ENCODE results near the gene GLYATL1.

The GLYATL1 gene

DNA sequence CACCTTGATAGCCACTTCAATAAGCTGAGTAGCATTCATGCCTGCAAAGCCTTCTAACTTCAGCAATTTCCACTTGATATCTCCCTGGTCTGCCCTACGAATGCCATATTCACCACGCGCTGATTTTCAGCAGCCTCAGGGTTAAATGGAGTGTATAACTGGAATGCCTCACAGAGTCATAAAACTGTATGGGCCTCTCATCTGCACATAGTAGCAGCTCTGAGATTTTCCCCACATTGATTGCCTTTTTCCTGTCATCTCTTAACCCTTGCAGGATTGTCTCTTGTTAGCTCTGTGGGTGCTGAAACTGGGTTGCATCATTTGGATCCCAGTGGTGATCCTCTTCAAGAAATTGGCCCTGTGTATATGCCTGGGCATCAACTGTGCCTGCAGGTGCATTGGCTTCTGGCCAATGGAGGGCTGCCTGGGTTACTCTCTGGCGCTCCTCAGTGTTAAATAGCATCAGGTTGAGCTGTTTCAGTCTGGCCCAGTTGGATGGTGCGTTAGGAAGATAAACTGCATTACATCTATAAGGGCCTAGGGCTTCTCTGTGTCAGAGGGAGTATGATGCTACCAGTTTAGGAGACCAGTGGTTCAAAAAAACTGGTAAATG, 17.4 kb upstream of the GLYATL1 start:
- no peaks in the 10 kb centered on the region for H3K36me3 ChIP-seq

DNA sequence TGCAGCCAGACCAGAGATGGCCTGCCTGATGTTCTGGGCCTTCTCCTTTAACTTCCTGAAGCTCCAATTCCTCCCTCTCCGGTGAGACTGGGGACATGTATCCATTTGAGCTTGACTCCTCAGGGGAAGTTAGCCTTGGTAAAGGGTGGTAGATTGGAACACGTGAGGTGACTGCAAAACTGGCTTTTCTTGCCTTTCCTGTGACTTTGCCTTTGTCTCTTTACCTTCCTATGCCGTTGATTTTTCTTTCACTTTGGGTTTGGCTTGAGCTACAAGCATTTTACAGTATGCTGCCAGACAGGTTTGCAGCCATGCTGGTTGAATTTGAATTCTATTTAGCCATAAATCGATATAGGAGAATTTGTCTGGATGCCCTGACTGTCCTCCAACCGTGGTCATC, 16.8 kb upstream of the GLYATL1 start:
- Histone ChIP-seq H3K27me3 (peaks cover 22% of the 10 kb centered on the region), H3K9me3 (no peaks in the 10 kb centered on the region), H3K4me3 (ENCODE audit: low read depth in 1 of 2, low read length in 1 of 2) (no peak overlapping the region), H3K4me1 (ENCODE audit: control insufficient read depth in 1 of 2, insufficient read depth in 1 of 2, low read depth in 1 of 2, low read length in 1 of 2) (no peaks in the 10 kb centered on the region), H3K27ac (no peak overlapping the region), H3K36me3 (no peaks in the 10 kb centered on the region)
- TF ChIP-seq, protein P1, sequence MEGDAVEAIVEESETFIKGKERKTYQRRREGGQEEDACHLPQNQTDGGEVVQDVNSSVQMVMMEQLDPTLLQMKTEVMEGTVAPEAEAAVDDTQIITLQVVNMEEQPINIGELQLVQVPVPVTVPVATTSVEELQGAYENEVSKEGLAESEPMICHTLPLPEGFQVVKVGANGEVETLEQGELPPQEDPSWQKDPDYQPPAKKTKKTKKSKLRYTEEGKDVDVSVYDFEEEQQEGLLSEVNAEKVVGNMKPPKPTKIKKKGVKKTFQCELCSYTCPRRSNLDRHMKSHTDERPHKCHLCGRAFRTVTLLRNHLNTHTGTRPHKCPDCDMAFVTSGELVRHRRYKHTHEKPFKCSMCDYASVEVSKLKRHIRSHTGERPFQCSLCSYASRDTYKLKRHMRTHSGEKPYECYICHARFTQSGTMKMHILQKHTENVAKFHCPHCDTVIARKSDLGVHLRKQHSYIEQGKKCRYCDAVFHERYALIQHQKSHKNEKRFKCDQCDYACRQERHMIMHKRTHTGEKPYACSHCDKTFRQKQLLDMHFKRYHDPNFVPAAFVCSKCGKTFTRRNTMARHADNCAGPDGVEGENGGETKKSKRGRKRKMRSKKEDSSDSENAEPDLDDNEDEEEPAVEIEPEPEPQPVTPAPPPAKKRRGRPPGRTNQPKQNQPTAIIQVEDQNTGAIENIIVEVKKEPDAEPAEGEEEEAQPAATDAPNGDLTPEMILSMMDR (IDR thresholded peaks at IDR 0.05): no peak

More for the DNA sequence above, 17.4 kb upstream of the GLYATL1 start:
- Histone ChIP-seq H3K4me1 (ENCODE audit: control insufficient read depth in 1 of 2, insufficient read depth in 1 of 2, low read depth in 1 of 2, low read length in 1 of 2) (no peaks in the 10 kb centered on the region), H3K9me3 (no peaks in the 10 kb centered on the region), H3K27me3 (peaks cover 16% of the 10 kb centered on the region), H3K27ac (no peak overlapping the region), H3K4me3 (ENCODE audit: low read depth in 1 of 2, low read length in 1 of 2) (no peak overlapping the region)
- TF ChIP-seq, protein P1 (IDR thresholded peaks at IDR 0.05): no peak

DNA sequence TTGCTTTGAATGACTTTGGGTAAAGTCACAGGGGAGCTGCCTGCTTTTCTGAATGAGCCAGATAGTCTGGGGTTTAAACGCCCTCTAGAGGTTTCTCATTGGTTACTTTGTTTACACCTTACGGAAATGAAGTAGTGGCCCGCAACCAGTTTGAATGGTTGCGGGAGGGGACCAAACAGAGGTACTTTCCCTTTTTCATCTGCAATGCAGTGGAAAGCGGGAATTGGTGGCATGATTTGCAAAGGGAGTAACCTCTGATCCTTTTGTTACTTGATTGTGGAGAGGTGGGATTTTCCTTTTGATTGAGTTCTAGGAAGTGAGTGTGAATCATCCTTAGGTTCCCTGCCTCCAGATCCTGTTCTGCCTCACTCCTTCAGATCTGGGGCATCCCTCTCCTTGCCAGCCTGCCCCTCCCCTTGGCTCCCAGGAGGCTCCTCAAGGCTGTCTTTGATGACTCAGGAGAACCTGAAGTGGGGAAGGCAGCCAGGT, 15.9 kb upstream of the GLYATL1 start:
- TF ChIP-seq, protein P1 (IDR thresholded peaks at IDR 0.05): no peak
- Histone ChIP-seq H3K36me3 (no peaks in the 10 kb centered on the region), H3K4me3 (ENCODE audit: low read depth in 1 of 2, low read length in 1 of 2) (no peak overlapping the region), H3K27ac (no peak overlapping the region), H3K27me3 (peaks cover 30% of the 10 kb centered on the region), H3K9me3 (no peaks in the 10 kb centered on the region), H3K4me1 (ENCODE audit: control insufficient read depth in 1 of 2, insufficient read depth in 1 of 2, low read depth in 1 of 2, low read length in 1 of 2) (no peaks in the 10 kb centered on the region)

DNA sequence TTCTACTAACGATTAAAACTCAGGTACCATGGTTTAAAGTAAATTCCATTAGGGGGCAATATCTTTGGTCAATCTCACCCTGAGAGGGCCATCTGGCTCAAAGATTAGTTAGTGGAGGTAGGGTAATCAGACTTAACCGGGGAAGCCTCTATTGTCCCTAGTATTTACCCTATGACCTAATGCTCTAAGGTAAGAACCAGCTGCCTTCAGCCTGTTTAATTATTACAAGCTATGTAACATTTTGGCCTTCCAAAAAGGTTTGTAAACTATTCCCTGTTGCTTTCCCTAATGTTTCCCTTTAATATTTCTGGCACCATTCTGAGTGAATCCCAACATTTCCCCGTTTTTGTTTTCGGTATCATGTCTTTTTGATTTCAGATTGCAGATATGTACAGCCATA, 15.1 kb upstream of the GLYATL1 start:
- Histone ChIP-seq H3K27ac (no peak overlapping the region), H3K4me1 (ENCODE audit: control insufficient read depth in 1 of 2, insufficient read depth in 1 of 2, low read depth in 1 of 2, low read length in 1 of 2) (no peaks in the 10 kb centered on the region), H3K4me3 (ENCODE audit: low read depth in 1 of 2, low read length in 1 of 2) (no peak overlapping the region), H3K27me3 (peaks cover 38% of the 10 kb centered on the region), H3K36me3 (no peaks in the 10 kb centered on the region), H3K9me3 (no peaks in the 10 kb centered on the region)
- TF ChIP-seq, protein P1 (IDR thresholded peaks at IDR 0.05): no peak

DNA sequence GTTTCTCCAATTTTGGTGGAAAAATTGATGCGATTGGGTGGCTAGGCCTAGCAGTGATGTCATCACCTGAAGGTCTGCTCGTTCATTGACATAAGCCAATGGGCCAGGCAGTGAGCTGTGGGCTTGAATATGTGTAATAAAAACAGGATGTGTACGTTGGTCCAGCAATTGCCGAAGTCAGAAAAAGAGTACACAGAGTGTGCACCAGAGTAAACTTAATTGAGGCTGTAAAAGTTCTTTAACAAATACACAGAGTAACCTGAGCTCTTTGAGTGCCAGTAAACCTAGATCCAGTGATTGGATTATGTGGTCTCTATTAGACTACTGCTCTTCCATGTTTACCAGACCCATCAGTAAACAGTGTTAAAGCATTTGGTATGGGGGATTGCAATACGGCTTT, 13.0 kb upstream of the GLYATL1 start:
- TF ChIP-seq, protein P1 (IDR thresholded peaks at IDR 0.05): no peak
- Histone ChIP-seq H3K36me3 (no peaks in the 10 kb centered on the region), H3K27ac (no peak overlapping the region), H3K4me3 (ENCODE audit: low read depth in 1 of 2, low read length in 1 of 2) (no peak overlapping the region), H3K27me3 (peaks cover 38% of the 10 kb centered on the region), H3K9me3 (no peaks in the 10 kb centered on the region), H3K4me1 (ENCODE audit: control insufficient read depth in 1 of 2, insufficient read depth in 1 of 2, low read depth in 1 of 2, low read length in 1 of 2) (no peaks in the 10 kb centered on the region)

Measured in neutrophil (primary cell).